Esophagus (tissue), 2 donors: ENCODE results near the gene NTMT1. TPM values are rescaled to one million over a fixed set of nuclear protein-coding genes. Genes with fewer than 3 reads are reported as not detected.

ENCODE experiments used
- H3K27ac ChIP-seq, 2 donors: one replicate each; pipeline ENCODE4 v1.5.1; 2013; ENCODE audit warnings: low read depth in 2 of 2, mild to moderate bottlenecking in 2 of 2, inconsistent platforms in 1 of 2, low read length in 1 of 2, moderate library complexity in 1 of 2
- H3K27me3 ChIP-seq, 2 donors: one replicate each; pipeline ENCODE4 v1.6.1; 2013; ENCODE audit warnings: low read length in 2 of 2, control low read depth in 1 of 2, mild to moderate bottlenecking in 1 of 2; ENCODE audit not compliant: insufficient read depth in 2 of 2, control insufficient read depth in 1 of 2
- H3K36me3 ChIP-seq, 2 donors: one replicate each; pipeline ENCODE4 v1.6.1; 2013; ENCODE audit warnings: low read length in 1 of 2; ENCODE audit not compliant: control insufficient read depth in 2 of 2, insufficient read depth in 2 of 2
- H3K4me1 ChIP-seq, 2 donors: one replicate each; pipeline ENCODE4 v1.6.1; 2013; ENCODE audit warnings: low read length in 1 of 2; ENCODE audit not compliant: control insufficient read depth in 2 of 2, insufficient read depth in 2 of 2
- H3K4me3 ChIP-seq, 2 donors: one replicate each; pipeline ENCODE4 v1.5.1; 2013; ENCODE audit warnings: low read length in 2 of 2, mild to moderate bottlenecking in 2 of 2, low read depth in 1 of 2, moderate library complexity in 1 of 2
- H3K9me3 ChIP-seq, 2 donors: one replicate each; pipeline ENCODE4 v1.6.1; 2013; ENCODE audit warnings: mild to moderate bottlenecking in 2 of 2, low read depth in 1 of 2, low read length in 1 of 2, moderate library complexity in 1 of 2; ENCODE audit not compliant: control insufficient read depth in 2 of 2, insufficient read depth in 1 of 2
- WGBS, 2 donors: extraction: QIAGEN DNeasy Blood & Tissue Kit; methylation state at CpG; one replicate each; pipeline ENCODE4 v1.1.7; 2013; 5-methylcytosine and 5-hydroxymethylcytosine counted together
- polyA plus RNA-seq, 2 donors: library from polyadenylated mRNA; stranded (reverse); fragments of 200-250 nt; gene quantifications; one replicate each; pipeline ENCODE4 v1.2.3, GENCODE V29; 2013
- donor health status: healthy with polysubstance abuse.
- donor health status: Bipolar disorder and iron deficiency.

NTMT1 gene
- polyA plus RNA-seq, 2 donors: 14.2 to 30.6 TPM

GRCh38 chr9:129678844-129679243 lies 52.9 kb downstream of the NTMT1 start:
- H3K27ac ChIP-seq: no peak overlapping the region
- no peaks in the 10 kb centered on the region for H3K9me3 ChIP-seq
- H3K4me1 ChIP-seq: peaks cover 0 to 3% of the 10 kb centered on the region in 2 donors
- H3K4me3 ChIP-seq: no peak overlapping the region
- H3K27me3 ChIP-seq: no peaks in the 10 kb centered on the region
- H3K36me3 ChIP-seq: no peaks in the 10 kb centered on the region
- 83 to 85% methylated on average over 9 of the region's 9 CpGs for WGBS, 2 donors

- H3K4me3 ChIP-seq: no peak overlapping the region
- H3K27me3 ChIP-seq: no peaks in the 10 kb centered on the region
- no peaks in the 10 kb centered on the region for H3K36me3 ChIP-seq
- WGBS, 2 donors: 61 to 65% methylated on average over 9 of the region's 9 CpGs
- H3K9me3 ChIP-seq: no peaks in the 10 kb centered on the region
- no peak overlapping the region for H3K27ac ChIP-seq
- H3K4me1 ChIP-seq: peaks cover 0 to 3% of the 10 kb centered on the region in 2 donors
These were observed 53.6 kb downstream of the NTMT1 start for GRCh38 chr9:129679537-129679936.

GRCh38 chr9:129681924-129682323 lies 56.0 kb downstream of the NTMT1 start:
- no peak overlapping the region for H3K27ac ChIP-seq
- WGBS, 2 donors: 78 to 80% methylated on average over 11 of the region's 11 CpGs
- H3K4me3 ChIP-seq: no peak overlapping the region
- no peaks in the 10 kb centered on the region for H3K36me3 ChIP-seq
- no peaks in the 10 kb centered on the region for H3K9me3 ChIP-seq
- peaks cover 3 to 10% of the 10 kb centered on the region in 2 donors for H3K4me1 ChIP-seq
- no peaks in the 10 kb centered on the region for H3K27me3 ChIP-seq

GRCh38 chr9:129682381-129682780 lies 56.4 kb downstream of the NTMT1 start:
- H3K4me3 ChIP-seq: no peak overlapping the region
- no peak overlapping the region for H3K27ac ChIP-seq
- peaks cover 3 to 15% of the 10 kb centered on the region in 2 donors for H3K4me1 ChIP-seq
- H3K27me3 ChIP-seq: no peaks in the 10 kb centered on the region
- H3K36me3 ChIP-seq: no peaks in the 10 kb centered on the region
- H3K9me3 ChIP-seq: peaks cover 0 to 2% of the 10 kb centered on the region in 2 donors
- 69 to 75% methylated on average over 7 of the region's 7 CpGs for WGBS, 2 donors

- Histone ChIP-seq H3K9me3 (peaks cover 0 to 2% of the 10 kb centered on the region in 2 donors), H3K4me1 (peaks cover 3 to 21% of the 10 kb centered on the region in 2 donors), H3K4me3 (no peak overlapping the region), H3K36me3 (no peaks in the 10 kb centered on the region), H3K27ac (peak overlapping the region; percentile 44 to 59), H3K27me3 (no peaks in the 10 kb centered on the region)
- 56 to 61% methylated on average over 15 of the region's 15 CpGs for WGBS, 2 donors
These were observed 59.4 kb downstream of the NTMT1 start for GRCh38 chr9:129685220-129685932.

Other genes starting within 250 kb of the NTMT1 start
- under 1 TPM in 1 of 2 donors, not detected in 1; 0.05 TPM for gene C9orf50, start 5.1 kb upstream of the NTMT1 start, polyA plus RNA-seq
- 10 to 100 TPM; 14.4 to 15.1 TPM for gene ASB6, start 16.0 kb downstream of the NTMT1 start, polyA plus RNA-seq
- gene PRRX2, start 39.5 kb downstream of the NTMT1 start, polyA plus RNA-seq: 1 to 10 TPM; 1.7 to 3.6 TPM
- 10 to 100 TPM in 1 of 2 donors, 1 to 10 TPM in 1; 6.4 to 16.3 TPM for gene PTGES, start 126.9 kb downstream of the NTMT1 start, polyA plus RNA-seq
- gene TOR1B, start 177.0 kb downstream of the NTMT1 start, polyA plus RNA-seq: 1 to 10 TPM; 8.8 to 9.7 TPM
- gene TOR1A, start 198.0 kb downstream of the NTMT1 start, polyA plus RNA-seq: 10 to 100 TPM in 1 of 2 donors, 1 to 10 TPM in 1; 9.8 to 15.8 TPM
- 10 to 100 TPM; 21.9 to 39.5 TPM for gene C9orf78, start 209.1 kb downstream of the NTMT1 start, polyA plus RNA-seq
- 10 to 100 TPM; 15.1 to 20.7 TPM for gene USP20, start 209.3 kb downstream of the NTMT1 start, polyA plus RNA-seq